GM12891 (cell line): Measurements from ENCODE around the gene MRFAP1.

ENCODE experiments used
- POLR2A ChIP-seq: IDR thresholded peaks from 2 replicates; pipeline ENCODE4 v1.6.1; 2011; ENCODE audit warnings: low read depth, low read length, control low read depth
- POLR2AphosphoS5 ChIP-seq: IDR thresholded peaks from 2 replicates; pipeline ENCODE4 v1.6.1; 2011; ENCODE audit warnings: low read depth, low read length, control low read depth
- POU2F2 ChIP-seq: IDR thresholded peaks from 2 replicates; pipeline ENCODE4 v1.6.1; 2011; ENCODE audit warnings: low read depth, mild to moderate bottlenecking, control low read depth, low read length, moderate library complexity

GRCh38 chr4:6601661-6602250 is 38.7 kb upstream of the MRFAP1 start:
- TF ChIP-seq POLR2AphosphoS5, result no peak
- no peak for TF ChIP-seq POLR2A
- no peak for TF ChIP-seq POU2F2
